NCI-H2081 treated with DMSO at 0.1 percent for 48 hours (cell line): ENCODE results near the gene ASTN1.

Experiments
- DNase-seq: peaks from one replicate; lab custom pipeline; 2025; lab: John Stamatoyannopoulos, UW

The ASTN1 gene

DNA sequence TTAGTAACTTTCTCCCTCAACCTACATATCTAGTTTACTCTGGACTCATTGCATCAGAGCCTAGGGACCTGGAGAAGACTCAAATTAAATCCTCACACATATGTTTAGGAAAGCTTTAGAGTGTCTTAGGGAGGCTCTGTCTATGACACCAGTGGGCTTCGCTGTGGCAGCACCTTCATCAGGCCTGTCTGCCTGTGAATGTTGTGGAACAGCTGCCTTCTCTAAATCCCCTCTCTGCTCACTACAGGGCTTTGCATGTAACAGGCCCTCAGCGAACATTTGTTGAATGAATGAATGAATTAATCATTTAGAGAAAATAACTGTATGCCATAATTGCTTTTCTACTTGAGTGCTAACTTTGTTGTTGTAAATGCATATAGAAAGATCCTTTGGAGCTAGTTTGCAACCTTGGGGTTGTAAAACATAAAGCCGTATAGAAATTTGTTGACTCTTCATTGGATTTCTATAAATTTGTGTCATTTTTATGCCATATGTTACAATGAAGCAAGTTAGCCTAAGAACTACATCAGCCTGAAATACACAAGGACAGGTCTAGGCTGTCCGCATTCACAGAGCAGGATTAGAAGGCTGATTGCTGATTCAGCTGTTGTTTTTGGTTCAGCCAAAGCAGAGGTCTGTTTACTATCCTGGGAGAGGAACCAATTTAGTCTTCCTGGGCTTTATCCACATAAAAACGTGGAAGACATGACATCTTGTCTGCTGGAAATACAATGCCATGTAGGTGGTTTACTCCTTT is 238.0 kb downstream of the ASTN1 start:
- no peak for DNase-seq

DNA sequence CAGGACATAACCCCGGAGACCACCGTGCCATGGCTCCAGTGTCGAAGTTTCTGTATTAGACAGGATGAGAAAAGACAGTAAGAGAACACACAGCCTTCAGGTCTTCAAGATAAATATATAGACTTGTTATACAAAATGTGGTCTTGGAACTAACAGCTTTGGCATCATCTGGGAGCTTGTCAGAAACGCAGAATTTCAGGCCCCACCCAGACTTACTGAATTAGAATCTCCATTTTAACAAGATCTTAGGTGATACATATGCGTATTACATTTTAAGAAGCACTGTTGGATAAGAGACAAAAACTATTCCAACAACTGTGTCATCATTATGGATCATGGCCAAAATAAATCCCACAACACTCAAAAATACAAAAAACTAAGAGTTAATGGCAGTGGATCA is 239.3 kb downstream of the ASTN1 start:
- DNase-seq: no peak

DNA sequence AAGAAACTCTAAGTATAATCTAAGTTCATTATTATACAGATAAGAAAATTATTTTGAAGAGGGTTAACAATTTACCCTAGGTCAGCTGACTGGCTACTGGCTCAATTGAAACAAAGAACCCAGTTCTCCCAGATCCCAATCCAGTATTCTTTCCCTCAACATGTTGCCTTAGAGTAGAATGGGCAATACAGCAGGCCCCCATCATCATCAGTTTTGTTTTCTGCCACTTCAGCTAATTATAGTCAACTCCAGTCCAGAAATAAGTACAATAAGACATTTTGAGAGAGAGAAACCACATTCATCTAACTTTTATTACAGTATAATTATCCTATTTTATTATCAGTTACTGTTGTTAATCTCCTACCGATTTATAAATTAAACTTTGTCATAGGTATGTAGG is 241.2 kb downstream of the ASTN1 start:
- no peak for DNase-seq

DNA sequence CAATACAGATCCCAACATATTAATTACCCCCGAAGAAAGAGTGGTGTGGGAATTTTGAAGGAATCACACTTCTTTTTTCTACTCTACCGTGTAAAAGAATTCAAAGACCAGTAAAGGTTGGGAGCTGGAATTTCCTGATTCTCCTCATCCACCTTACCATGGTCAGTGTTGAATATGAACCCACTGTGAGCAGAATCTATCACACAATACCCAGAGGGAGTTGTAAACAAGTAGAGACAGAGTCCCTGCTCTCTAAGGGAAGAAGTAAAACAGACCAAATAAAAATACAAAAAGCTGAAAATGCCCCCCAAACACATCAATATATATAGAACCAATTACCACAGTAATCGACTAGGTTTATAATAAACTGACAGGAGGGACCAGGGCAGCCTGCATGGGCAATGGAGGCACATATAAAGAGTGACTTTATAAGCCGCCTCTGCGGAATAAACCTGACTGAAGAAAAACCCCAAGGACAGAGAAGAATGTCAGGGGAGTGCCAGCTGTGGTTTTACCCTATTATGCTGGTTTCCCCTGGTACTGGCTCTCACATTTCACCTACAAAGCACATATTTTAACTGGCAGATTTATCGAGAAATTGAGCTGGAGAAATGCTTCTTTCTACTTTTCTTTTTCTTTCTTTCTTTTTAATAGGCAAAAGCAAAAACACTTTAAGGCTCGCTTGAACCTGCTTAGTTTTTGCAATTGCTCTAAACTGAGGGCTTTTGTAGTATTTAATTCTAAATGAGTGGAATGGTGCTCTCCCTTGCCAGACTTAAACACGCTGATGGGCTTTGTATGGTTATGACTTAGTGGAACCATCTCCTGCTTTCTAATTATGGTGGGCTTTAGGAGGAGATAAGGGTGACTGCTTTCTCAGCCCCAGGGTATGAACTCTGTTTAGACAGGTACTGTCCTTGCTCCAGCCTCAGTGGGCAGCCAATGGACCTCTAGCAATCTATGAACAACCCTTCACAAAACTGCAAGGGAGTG is 244.8 kb downstream of the ASTN1 start:
- no peak for DNase-seq

DNA sequence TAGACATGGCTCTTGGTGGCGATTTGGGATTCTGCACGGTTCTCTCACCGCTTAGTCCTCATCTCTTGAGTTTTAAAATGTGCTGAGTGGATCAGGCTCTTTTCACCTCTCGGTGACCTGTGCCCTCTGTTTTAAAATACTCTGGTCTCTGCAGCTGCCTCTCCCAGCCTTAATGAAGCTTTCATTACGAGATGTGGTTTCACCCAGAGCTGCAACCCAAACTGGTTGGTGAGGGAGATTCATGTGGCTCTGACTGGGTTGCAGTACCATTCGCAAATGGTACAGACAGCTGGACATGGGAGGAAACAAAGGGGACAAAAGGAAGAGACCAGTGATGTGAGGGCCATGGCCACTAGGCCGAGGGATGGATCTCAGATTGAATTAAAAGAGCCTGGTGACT is 258.9 kb downstream of the ASTN1 start:
- DNase-seq: no peak

DNA sequence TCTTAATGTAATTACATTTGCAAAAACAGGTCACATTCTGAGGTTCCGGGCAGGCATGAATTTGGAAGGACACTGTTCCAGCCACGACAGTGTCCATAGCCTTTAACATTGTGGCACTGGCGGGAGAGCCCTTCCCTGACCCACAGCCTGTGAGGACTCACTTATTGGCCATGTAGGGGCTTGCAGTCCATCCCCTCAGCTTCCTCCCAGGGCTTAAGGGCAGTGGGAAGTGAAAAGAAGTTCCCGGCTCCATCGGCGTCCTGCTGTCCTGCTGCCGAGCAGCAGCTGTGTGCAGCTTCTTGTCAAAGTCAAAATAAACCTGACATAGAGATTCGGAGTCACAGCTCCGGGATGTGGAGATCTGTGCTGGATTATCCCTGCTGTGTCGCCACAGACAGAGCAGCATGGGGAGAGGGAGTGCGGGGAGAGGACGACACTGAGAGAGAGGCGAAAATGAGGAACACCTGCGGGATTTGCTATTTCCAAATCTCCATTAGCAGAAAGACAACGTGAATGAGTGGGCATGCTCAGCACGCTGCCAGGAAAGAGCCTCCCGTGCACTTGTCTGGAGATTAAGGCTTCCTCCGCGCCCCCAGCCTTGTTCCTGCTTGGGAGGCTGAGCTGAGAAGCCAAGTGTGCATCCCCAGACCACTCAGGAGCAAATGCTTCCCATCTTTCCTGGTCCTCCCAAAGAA is 260.3 kb downstream of the ASTN1 start:
- no peak for DNase-seq

DNA sequence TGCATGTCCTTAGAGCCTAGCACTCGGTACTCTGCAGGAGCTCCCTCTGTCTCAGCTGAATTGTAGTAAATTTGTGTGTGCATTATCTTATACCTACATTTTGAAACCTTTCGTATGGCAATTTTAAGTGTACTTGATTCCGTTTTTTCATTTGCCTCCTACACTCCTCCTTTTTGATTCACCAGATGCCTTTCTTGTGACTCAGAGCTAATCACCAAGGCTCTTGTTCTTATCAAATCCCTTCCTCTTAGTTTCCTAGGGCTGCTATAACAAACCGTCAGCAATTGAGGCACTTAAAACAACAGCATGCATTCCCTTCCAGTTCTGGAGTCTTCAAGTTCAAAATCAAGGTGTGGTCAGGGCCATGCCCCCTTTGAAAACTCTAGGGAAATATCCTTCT is 261.0 kb downstream of the ASTN1 start:
- DNase-seq: no peak

DNA sequence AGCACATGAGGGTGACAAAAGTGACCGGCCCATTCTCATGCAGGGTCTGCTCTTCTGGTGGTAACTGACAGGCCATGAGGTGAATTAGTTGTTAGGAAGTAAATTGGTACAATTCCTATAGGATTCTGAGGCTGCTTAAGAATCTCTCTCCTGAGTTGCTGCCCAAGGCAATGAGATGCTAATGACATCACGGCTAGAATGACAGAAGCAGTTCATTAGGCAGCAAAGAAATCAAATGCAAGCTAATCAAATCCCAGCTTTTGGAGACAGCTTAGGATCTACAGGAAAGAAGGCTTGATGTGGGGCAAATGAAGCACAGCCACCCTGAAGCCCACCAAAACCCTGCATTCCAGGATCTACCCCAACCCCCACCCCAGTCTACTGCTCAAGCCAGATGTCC is 265.2 kb downstream of the ASTN1 start:
- DNase-seq: no peak

DNA sequence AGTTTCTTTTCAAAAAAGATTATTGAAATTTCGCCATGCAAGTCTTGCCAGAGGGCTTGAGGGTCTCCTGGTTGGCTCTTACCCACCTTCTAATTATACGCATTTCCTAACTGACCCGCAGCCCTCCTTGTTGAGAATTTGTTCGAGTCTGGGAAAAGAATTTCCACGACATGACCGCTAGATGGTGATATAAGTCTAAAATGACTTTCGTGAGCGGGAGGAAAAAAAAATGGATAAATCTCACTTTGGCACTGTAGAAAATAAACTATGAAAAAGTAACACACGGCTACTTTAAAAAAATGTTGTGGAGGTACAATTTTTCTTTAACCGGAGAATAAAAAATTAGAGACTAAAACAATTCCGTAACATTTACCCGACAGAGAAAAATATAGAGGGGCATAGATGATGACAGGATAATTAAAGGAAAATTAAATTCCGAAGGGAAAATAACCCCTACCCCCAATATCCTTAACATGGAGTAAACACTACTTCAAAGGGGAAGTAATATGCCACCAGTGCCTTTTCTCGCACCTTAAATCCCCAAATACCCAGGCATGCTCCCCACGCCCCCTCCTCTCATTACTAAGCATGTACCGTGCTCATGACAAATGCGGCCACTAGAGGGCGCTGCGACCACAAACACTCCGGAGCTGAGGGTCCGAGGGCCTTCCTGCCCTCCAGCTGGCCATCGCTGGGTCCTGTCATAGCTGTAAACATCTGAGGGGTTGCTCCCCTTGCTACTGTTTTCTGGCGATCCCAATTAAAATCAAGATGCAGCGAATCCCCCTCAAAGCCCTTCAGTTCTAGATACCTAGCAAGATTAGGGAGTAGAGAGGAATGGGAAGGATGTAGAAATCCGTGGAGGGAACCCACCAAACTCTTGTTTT is 266.9 kb downstream of the ASTN1 start:
- peak; percentile 18 for DNase-seq

DNA sequence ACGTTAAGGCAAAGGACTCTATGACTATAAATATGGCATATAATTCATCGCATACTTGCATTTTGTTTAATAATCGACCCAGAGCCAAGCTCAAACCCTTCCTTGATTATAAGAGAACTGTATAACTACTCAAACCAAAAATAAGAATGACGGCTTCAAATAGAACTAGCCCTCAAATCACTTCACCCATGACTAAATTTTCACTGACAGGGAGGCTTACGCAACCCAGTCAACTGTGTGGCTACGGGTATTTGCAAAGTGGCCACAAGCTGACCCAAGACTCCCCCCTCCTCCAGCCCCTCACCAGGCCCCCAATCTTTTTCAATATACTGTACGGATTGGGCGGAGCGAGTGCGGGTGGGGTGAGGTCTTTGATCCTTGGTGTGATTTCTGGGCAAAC is 268.3 kb downstream of the ASTN1 start:
- no peak for DNase-seq

DNA sequence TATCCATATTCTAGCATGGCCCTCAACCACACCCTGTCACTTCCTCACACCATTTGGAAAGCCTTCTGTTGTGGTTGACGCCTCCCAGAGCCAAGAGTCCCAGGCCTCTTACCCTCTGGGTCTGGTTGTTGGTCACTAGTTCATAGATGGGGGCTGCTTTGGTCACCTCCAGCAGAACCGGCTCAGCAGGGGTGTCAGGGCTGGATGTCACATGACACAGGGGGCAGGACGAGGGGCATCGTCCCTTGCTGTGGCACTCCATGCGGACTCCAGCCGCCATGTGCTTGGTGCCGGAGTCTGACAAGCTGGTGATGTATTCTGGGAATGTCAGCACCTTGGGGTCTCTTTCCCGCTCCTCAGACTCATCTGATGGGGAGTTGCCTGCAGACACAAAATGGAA is 270.1 kb downstream of the ASTN1 start:
- DNase-seq: no peak

DNA sequence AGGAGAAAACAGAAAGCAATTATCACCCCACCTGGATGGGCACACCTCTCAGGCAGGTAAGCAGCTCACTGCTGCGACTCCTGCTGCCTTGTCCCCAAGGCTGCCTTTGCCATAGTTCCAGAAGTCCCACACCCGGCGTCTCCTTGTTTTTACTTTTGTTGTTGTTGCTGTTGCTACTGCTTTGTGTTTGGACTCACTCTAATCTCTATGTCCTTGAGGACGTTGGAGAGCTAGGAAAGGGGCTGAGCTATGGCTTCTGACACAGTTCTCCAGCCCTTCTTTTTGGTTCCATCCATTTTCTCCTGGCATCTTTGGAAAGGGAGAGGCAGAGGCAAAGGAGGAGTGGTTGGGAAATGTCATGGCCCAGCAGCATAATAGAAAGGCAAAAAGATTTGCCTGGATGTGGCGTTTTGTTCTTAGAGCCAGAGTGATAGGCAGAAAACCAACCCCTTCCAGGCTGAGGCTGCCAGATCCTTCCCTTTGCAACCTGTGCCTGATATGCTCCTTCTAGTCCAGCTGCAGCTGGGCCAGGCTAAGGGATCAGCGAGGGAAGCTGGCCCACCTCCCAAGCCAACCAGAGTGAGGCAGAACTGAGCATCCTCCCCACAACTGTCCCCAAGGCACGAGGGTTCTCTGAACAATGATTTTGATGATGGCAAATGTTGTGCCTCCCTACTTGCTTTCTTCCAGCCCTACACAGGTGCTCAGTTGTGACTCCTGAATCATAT is 270.7 kb downstream of the ASTN1 start:
- no peak for DNase-seq

DNA sequence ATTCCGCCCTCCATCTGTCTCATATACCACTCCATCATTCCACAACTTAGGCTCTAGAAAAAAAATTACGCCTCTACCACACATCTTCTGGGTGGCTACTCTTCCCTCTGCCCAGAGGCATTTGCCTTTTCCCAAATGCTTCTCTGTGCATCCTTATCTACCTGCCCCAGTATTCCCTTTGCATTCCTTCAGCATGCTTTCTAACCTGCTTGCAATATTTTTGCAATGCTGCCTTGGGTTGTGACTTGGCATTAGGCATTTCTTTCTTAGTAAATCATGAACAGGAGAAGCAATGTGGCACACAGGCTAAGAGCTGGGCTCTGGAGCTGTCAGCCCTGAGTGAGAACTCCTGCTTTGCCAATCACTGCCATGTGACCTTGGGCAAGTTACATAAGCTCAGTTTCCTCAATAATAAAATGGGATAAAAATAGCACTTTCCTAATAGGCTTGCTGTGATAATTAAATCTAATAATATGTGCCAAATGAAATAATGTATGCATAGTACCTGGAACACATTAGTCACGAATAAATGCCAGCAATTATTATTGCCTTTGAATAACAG is 276.0 kb downstream of the ASTN1 start:
- no peak for DNase-seq

DNA sequence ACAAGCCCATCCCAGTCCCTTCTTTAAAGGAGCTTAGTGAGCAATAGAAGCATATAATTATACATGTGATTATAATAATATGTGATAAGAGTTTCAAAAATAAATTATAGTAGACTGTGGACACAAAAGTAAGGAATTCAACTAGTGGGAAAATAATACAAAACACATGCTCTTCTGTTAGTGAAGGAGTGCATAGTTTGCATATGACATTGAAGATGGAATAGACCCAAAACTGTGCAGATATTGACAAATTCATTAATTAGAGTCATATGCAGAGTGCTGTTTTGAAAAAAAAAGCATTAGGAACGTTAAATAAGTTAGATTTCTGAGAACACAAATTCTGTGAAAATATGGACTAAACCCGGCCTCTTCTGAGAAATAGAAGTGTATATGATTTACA is 278.8 kb downstream of the ASTN1 start:
- no peak for DNase-seq

DNA sequence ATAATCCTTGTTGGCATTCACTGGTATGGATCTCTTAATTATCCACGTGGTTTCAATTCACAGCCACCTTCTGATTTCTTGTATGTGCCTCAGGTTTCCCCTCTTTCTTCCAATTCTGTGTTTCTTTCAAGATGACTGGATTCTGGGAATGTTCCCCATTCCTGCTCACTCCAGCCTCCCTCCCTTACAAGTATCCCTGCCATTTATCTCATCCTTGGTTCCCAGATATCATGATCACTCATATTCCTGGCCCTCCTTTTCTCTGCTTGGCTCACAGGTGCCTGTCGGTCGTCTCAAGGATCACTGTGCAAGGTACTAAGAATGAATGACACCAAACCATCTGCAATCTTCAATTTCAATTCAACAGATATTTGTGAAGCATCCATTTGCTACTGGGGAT is 279.2 kb downstream of the ASTN1 start:
- DNase-seq: no peak

DNA sequence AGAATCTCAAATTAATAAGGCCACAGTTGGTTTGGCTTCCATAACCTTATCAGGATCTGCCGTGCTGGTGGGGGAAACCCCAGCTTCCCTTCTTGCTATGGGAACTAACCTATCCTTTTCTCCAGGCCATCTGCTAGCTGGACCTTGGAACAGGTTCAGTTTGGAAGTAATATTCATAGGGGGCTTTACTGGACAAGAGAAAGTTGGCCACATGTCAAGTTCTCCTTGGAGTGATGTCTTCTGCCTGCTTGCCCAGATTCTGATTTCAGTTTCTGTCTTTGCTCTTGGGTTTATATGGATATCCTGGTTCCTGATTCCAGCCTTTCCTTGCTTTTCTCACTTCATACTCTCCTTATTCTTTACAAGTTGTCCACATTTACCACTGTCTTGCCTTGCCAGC is 279.6 kb downstream of the ASTN1 start:
- DNase-seq: no peak

DNA sequence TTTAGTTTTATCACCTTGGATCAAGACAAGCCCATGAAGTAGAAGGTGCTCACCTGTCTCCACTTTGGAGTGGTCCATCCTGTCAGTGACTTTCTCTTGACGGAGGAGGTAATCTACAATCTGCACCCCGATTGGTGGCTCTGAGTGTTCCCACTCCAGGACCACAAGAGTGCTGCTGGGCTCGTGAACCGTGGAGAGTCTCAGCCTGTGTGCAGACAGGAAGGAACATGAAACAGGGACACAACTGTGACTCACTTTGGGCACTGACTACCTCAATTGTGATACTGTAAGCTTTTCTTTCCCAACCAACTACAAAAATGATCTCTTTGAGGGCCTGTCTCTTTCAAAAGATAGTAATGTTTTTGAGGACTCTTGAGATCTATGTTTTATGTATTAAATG is 280.2 kb downstream of the ASTN1 start:
- DNase-seq: no peak

DNA sequence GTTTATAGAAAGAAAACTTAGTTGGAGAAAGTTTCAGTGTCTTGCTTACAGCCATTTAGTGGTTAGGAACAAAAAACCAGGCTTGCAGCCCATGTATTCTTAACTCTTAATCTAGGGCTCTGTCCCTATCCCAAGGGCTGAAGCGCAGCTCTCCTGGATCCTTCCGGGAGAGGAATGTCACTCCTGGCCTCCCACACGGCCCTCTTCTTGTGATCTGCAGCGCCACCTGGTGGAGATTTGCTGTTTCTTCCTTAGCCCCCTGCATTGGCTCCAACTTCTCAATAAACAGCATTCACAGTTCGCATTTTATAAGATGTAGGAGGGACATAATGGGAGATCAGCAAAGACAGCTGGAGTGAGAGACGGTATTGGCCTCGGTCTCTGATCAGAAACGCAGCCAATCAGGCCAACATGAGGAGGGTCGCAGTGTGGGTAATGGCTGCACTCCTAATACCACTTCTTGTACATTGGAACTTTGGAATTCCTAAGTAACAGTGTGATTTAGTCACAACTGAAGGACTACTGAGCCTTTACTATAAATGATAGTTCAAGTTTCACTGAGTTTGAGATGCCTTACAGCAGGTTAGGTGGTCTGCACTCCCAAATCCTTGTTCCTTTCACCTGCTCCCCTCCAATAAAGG is 283.4 kb downstream of the ASTN1 start:
- no peak for DNase-seq

DNA sequence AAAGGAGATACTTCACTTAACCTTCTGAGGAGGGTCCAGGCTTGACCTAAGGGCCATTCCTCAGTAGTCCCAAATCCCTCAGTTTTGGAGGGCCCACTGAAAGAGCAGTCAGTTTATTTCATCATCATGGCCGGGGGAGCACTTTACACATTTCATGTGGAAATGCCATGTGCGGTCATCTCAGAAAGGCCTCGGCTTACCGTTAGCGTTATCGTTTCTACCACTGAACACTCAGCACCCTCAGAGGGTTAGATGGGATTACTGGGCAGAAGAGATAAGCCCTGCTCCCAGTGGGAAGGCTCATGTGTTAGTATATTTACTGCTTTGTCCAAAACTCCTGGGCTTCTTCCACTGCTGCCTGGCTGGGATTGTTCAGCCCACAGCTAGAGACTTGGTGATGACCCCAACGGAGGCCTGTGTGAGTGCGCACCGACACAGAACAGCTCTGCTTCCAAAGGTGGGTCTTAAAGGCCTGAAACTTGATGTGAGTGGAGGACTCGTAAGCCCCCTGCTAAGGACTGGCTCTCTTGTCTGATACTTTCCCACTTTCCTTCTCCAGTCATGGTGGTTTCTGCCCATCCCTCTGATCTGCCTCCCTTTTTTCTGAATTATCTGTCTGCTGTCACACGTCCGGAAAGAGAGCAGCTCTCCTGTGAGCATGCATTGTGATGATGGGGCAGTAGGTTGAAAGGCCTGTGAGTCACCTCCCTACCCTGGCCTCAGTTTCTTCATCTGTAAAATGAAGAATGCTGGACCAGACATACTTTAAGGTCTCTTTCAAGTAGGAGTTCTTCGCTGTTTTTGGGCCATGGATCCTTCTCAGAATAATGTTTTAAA is 284.5 kb downstream of the ASTN1 start:
- DNase-seq: no peak
